TTC549 (cell line): Measurements from ENCODE around the gene PSMB7.

Source experiments
- FAIRE-seq: peaks from 2 replicates; lab custom pipeline; 2012; peaks lifted over from hg19 to GRCh38; lab: Jason Lieb, UNC

PSMB7 gene

GRCh38 chr9:124356745-124357390 lies 58.4 kb downstream of the PSMB7 start:
- no peak for FAIRE-seq

DNA sequence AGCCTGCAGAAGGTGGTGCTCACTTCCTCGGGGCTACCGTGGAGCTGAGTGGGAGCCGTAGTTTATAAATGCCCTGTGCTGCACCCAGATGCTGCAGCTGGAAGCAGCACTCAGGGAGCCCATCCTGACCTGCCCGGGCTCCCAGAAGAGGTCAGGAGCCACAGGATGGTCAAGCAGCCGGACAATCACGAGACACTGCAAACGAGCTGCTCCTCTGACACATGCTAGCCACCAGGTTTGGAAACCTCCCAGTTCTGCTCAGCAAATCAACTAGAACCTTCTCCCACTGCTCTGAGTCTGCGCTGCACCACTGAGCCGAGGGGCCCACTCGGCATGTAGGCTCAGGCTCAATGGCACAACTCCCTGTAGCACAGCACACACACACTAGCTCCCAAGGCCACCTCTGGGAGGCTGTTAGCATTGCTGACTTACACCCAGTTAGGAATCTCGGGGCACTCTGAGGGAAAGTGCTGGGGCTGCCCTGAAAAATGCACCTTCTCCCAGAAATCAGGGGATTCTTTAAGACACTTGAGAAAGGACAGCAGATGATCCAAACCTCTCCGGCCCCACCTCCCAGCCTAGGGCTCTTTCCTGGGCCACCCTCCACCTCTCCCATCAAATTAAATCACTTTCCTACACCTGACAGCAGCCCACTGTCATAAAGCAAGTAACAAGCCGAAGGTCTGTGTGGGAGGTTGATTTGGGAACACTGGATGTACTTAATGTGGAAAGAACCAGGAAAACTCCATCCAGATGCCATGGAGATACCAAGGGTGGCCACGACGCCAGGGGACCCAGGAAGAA lies 59.1 kb downstream of the PSMB7 start:
- FAIRE-seq, result no peak

GRCh38 chr9:124355039-124355940 lies 60.0 kb downstream of the PSMB7 start:
- no peak for FAIRE-seq

- no peak for FAIRE-seq
Measured at GRCh38 chr9:124354346-124355038, 60.8 kb downstream of the PSMB7 start.

DNA sequence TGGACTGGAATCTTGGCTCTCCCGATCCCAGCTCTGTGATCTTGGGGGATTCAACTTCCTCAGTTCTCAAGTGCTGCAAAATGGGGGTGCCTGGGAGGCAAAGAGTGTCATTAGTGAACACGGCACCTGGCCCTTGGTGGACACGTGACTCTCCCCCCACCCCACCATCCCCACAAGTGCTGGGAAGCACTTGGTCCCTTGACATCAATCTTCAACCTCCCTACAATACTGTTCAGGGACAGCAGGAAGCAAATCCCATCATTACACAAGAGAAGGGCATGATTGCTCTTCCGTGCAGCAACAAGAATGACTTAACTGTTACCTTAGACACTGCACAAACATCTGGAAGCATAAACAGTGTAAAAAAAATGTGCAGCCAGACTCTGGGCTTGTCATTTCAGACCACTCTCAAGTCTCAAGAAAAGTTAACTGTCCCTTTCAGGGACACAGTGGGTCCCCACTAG lies 61.4 kb downstream of the PSMB7 start:
- no peak for FAIRE-seq

DNA sequence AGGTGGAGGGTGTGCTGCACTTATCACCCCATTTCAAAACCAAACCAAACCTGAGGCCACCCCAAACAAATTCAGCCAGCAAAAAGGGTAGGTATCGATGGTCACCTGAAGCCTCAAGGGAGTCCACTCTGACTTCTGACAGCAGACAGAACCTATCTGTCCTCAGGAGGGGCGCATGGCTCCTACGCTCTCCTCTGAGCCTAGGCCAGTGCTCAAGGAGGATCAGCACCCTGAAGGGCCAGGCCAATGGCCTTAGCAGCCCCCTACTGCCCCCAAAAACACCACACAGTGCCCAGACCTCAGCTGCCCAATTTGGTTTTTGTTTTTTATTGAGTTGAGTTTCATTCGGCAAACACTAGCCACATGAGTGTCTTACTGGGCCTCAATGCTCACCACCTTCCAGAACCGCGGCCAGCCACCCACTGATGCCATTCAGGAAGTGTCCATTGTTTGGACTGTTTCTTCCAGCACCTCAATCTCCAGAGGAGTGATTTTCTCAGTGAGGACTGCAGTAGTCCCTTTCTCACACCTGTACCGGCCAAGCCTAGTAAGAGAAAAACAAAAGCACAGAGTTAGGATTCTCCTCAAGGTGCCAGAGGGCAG lies 62.0 kb downstream of the PSMB7 start:
- FAIRE-seq, result no peak

DNA sequence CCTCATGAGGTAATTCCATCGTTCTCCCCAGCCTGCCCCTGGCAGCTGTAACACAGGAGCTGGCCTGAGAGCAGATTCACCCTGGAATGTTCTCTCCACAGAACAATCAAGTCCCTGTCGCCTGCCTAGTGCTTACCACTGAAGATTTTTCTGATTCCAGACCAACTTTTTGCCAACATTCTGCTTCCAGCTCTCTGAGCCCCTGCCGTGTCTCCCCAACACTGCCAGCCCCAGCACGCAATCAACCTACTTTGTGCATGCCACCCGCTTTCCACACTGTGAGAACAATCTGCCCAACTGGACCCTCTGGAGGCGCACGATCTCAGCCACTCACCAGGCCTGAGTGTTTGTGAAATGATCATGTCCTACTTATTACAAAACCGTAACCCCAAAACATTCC lies 62.6 kb downstream of the PSMB7 start:
- no peak for FAIRE-seq

DNA sequence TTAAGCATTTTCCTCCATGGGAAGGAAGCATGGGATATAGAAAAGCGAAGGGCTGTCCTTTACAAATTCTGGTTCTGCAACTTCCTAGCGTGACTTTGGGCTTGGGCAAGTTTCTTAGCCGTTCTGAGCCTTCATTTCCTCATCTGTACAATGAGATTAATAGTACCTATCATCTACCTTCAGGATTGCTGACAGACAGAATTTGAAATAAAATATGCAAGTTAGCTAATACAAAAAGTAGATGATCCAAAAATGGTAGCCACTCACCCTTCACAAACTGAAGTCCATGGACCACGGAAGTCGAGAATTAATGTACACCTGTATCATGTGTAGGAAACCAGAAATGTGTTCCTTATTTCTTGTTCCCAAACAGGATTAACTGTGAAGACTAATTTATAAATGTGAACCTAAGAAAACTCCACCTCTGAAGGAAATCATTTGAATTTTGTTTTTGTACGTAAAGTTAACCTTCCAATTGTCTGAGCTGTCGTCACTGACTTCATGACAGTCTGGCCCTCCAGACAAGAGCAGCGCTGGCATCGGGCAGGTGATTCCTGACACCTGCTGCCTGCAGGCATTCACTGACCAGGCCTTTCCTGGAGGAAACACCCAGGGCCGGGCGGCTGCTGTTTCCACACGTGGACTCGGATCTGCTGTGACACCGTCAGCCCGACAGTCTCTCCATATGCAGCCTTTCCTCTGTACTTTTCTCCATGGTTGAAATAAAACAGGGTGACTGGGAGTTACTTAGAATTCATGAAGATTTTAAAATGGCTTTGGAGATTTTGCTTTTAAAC lies 63.4 kb downstream of the PSMB7 start:
- FAIRE-seq, result no peak

GRCh38 chr9:124350494-124351263 lies 64.6 kb downstream of the PSMB7 start:
- no peak for FAIRE-seq

DNA sequence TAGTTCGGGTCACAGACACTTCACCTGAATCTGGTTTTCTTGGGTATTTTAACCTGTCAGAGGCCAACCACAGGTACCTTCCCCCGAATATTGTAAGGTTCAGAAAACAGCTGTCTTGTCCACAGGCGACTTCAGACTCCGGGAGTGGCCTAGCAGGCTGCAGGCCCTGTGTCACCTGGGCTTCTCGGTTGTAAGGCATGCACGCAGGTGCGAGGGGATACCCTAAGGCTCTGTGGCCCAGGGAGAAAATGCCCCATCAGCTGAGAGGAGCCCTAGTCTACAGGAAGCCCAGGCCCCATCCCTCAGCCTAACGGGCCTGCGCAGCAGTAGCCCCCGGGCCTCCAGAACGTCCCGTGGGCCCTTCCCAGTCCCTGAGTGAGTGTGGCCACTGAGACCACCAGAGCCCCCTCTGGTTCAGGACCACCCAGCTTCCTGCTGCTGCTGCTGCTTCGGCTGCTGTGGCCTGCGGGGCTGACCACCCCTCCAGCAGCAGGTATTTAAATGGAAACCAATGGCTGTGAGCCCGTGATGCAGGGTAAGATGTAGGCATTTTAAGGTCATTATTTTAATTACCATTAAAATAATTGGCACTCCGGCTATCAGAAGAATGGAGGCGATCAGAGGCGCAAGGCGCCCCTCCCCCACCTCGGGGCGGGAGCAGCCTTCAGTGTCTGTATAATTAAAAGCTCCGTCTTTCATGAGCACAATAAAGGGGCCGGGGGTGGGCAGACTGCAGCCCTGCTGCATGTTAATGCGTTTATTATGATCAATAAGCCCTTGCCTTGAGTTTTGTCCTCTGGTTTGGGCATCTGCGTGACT lies 65.4 kb downstream of the PSMB7 start:
- FAIRE-seq, result no peak

- no peak for FAIRE-seq
Measured at GRCh38 chr9:124349267-124349666, 66.0 kb downstream of the PSMB7 start.

DNA sequence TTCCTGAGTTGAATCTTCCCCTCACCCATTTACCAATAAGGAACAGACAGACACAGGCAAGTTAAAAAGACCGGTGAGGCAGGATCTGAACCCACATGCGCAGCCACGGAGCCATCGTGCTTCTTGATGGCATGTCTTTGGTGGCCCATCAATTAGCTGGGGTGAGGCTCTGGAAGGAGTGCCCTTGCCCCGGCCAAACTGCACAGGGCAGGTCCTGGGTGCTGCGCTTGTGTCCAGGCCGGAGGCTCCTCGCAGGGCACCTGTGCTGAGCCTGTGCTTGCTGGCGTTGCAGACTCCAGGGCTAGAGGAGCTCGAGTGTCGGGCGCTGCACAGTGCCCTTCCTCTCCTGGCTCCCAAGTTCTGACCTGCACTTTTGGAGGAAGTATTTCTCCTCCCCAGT lies 66.4 kb downstream of the PSMB7 start:
- no peak for FAIRE-seq

DNA sequence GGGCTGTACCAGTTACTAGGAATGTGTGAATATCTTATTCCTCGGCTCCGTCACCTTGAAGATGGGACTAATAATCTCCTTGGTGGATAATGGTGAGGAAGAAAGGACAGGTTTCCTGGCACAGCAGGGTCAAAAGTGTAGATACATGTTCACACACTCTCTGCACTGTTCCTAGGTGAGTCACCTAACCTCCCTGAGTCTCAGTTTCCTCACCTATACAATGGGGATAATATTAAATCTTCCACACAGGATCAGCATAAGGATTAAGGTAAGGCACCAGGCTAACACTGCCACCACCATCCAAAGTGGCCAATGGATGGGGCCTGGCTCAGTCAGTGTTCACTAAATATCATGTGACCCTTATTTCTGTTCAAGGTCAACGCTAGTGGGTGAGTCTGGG lies 66.9 kb downstream of the PSMB7 start:
- no peak for FAIRE-seq

GRCh38 chr9:124347968-124348358 lies 67.3 kb downstream of the PSMB7 start:
- FAIRE-seq, result no peak

GRCh38 chr9:124347206-124347967 lies 67.9 kb downstream of the PSMB7 start:
- FAIRE-seq, result no peak

DNA sequence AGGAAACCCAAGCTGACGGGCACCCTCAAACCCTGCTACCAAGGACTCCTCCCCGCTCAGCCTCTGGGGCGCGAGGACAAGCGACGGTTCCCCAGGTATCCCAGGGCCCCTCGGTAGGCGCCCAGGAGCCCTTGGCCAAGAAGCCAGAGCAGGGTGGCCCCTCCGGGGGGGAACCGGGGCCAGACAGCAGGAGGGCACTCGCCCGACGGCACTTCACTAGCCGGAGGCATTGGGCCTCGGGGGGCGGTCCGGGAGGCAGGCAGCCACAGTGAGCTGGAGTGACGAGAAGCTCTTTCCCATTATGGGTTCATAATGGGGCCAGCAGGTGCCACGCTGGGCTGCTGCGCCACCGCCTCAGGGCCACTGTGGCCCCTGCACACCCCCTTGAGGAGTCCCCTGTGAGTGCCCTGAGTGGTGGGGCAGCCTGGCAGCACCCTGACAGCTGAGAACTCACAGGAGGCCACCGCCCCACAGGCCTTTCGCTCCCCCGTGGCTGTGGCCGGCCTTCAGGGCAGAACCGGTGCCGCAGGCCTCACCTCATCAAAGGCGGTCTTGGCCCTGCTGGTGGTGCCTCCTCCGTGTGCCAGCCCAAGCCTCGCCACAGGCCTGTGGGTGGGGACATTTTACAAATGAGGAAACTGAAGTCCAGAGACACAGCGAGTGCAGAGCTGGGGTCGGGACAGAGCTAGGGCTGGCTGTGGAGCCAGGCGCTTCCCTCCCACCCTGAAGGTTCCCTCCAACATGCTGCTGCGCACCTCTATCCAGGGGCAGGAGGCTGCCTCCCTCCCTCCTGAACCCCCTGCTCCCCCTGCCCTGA lies 68.7 kb downstream of the PSMB7 start:
- FAIRE-seq, result no peak

- no peak for FAIRE-seq
Measured at GRCh38 chr9:124345751-124346281, 69.4 kb downstream of the PSMB7 start.
